OCI-LY7 (cell line): ENCODE measurements around the gene CD109. TPM values are rescaled to one million over a fixed set of nuclear protein-coding genes. Genes with fewer than 3 reads are reported as not detected.
"Not testable (repeated sequence)": the region's sequence is repeated elsewhere in the genome, so short reads cannot be mapped to it uniquely, and the experiment has no call there.

Experiments
- BruUV-seq: library from RNA; stranded (reverse); fragments of 400-500 nt; replicated peaks from 2 replicates; lab custom pipeline; 2021; lab: Mats Ljungman, UMichigan
- CTCF ChIA-PET: fragments of 300-600 bp; sonication (Branson Sonifier 250); formaldehyde crosslinking; loops from one replicate; lab custom pipeline; 2022; ENCODE audit warnings: antibody characterized with exemption; ENCODE audit not compliant: unreplicated experiment; lab: Charles Lee
- POLR2A ChIA-PET: fragments of 300-600 bp; sonication (Branson Sonifier 250); formaldehyde crosslinking; loops from one replicate; lab custom pipeline; 2022; ENCODE audit warnings: antibody characterized with exemption; lab: Charles Lee
- DNase-seq: peaks from one replicate; pipeline ENCODE4 v3.0.0-alpha.2; 2015; ENCODE audit warnings: low spot score
- H2AFZ ChIP-seq: fragments of 200-600 bp; sonication (generic), shearing (Covaris generic); 2 replicates; pipeline ENCODE4 v1.6.1; 2014; ENCODE audit warnings: mild to moderate bottlenecking, antibody characterized with exemption, low read length, moderate library complexity
- H3K27ac ChIP-seq: fragments of 200-600 bp; sonication (generic); 2 replicates; pipeline ENCODE4 v1.5.1; 2014; ENCODE audit warnings: mixed run types, low read depth, mild to moderate bottlenecking, moderate library complexity, low read length, inconsistent platforms; ENCODE audit not compliant: poor library complexity, severe bottlenecking
- H3K36me3 ChIP-seq: fragments of 200-600 bp; sonication (generic); 2 replicates; pipeline ENCODE4 v1.6.1; 2014; ENCODE audit warnings: mild to moderate bottlenecking, antibody characterized with exemption, low read length, moderate library complexity, mixed read lengths; ENCODE audit not compliant: insufficient read depth
- H3K4me1 ChIP-seq: fragments of 200-600 bp; sonication (generic); 2 replicates; pipeline ENCODE4 v1.5.1; 2014; ENCODE audit warnings: mild to moderate bottlenecking, low read length; ENCODE audit not compliant: insufficient read depth, poor library complexity, severe bottlenecking
- H3K4me2 ChIP-seq: fragments of 200-600 bp; sonication (generic); 2 replicates; pipeline ENCODE4 v1.6.1; 2014; ENCODE audit warnings: mild to moderate bottlenecking, low read length
- H3K4me3 ChIP-seq: fragments of 200-600 bp; sonication (generic); 2 replicates; pipeline ENCODE4 v1.5.1; 2014; ENCODE audit warnings: mild to moderate bottlenecking, low read depth, low read length; ENCODE audit not compliant: poor library complexity, severe bottlenecking
- H3K79me2 ChIP-seq: fragments of 200-600 bp; sonication (generic); 2 replicates; pipeline ENCODE4 v1.6.1; 2016; ENCODE audit warnings: low read depth, mild to moderate bottlenecking, low read length, moderate library complexity, mixed read lengths; ENCODE audit not compliant: insufficient read depth
- H3K9me2 ChIP-seq: fragments of 200-600 bp; sonication (generic); 2 replicates; pipeline ENCODE4 v1.6.1; 2016; ENCODE audit warnings: mild to moderate bottlenecking, low read length, mixed read lengths; ENCODE audit not compliant: insufficient read depth
- H3K9me3 ChIP-seq: fragments of 200-600 bp; sonication (generic); 2 replicates; pipeline ENCODE4 v1.6.1; 2014; ENCODE audit warnings: mild to moderate bottlenecking, mixed run types, low read length, mixed read lengths
- H4K20me1 ChIP-seq: fragments of 200-600 bp; sonication (generic); 2 replicates; pipeline ENCODE4 v1.6.1; 2014; ENCODE audit warnings: mild to moderate bottlenecking, antibody characterized with exemption, low read length, moderate library complexity, mixed read lengths; ENCODE audit not compliant: insufficient read depth
- EZH2phosphoT487 ChIP-seq: fragments of 200-600 bp; sonication (generic); IDR thresholded peaks from 2 replicates; pipeline ENCODE4 v1.6.1; 2018; ENCODE audit warnings: low read depth, borderline replicate concordance, mild to moderate bottlenecking, mixed run types, antibody characterized with exemption, low read length, moderate library complexity, mixed read lengths
- intact Hi-C: fragments of 100-400 bp; cut with micrococcal nuclease; formaldehyde crosslinking; loops from one replicate; pipeline ENCODE4 v1.10.0; 2022; ENCODE audit not compliant: unreplicated experiment
- total RNA-seq, 2 experiments: library from RNA; depleted of rRNA in 1 of 2; stranded (reverse); fragments of >200 nt in 1 of 2; shearing (Covaris generic) in 1 of 2; gene quantifications; 2 replicates each; pipeline ENCODE4 v1.2.3, GENCODE V29; 2014 to 2022
- TF ChIP-seq, protein P1 (sequence below): fragments of 200-600 bp; sonication (generic); conservative IDR thresholded peaks from 2 replicates; pipeline ENCODE4 v1.5.1; 2014; ENCODE audit warnings: mild to moderate bottlenecking, antibody characterized with exemption, low read length, moderate library complexity, mixed read lengths

The CD109 gene
- total RNA-seq, 2 experiments from 2014 or later: 0.08 TPM; not detected in 1

DNA sequence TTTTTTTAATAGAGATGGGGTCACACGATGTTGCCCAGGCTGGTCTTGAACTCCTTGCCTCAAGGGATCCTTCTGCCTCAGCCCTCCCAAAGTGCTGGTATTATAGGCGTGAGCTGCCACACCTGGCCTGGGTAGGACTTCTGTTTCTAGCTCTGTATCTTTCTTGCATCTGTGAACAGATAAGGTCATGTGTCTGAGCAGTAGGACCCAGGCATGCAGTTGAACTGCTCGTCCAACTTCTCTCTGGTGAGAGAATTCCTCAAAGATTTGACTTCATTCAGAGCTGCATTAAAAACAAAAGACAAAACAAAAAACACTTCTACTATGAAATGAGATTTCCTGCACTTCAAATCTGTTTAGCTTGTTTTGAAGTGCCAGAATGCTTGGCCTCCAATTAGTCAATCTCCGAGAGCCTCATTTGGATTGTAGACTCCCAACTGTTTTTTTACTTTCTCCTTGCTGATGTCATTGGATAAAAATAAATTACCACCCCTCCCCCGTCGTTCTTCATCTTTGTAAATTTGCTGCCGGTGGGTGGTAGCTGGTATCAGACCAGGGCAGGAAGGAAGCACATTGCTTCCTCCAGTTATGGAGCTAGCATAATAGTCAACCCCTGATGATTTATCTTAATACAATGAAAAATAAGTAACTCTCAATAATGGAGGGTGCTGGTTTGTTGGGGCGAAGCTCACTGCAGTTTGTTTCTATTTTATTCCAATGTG, 17.6 kb downstream of the CD109 start:
- Histone ChIP-seq H3K79me2 (no peaks in the 10 kb centered on the region), H3K4me1 (no peaks in the 10 kb centered on the region), H3K9me2 (no peaks in the 10 kb centered on the region), H3K4me3 (no peak overlapping the region), H3K9me3 (no peaks in the 10 kb centered on the region), H3K4me2 (no peak overlapping the region), H4K20me1 (no peaks in the 10 kb centered on the region), H3K27ac (no peak overlapping the region), H3K36me3 (no peaks in the 10 kb centered on the region), H2AFZ (no peak overlapping the region)
- DNase-seq: no peak
- BruUV-seq: no TSS peak
- ChIA-PET POLR2A (no interaction called here), CTCF (no interaction called here)
- no peak for TF ChIP-seq EZH2phosphoT487
- TF ChIP-seq, protein P1, sequence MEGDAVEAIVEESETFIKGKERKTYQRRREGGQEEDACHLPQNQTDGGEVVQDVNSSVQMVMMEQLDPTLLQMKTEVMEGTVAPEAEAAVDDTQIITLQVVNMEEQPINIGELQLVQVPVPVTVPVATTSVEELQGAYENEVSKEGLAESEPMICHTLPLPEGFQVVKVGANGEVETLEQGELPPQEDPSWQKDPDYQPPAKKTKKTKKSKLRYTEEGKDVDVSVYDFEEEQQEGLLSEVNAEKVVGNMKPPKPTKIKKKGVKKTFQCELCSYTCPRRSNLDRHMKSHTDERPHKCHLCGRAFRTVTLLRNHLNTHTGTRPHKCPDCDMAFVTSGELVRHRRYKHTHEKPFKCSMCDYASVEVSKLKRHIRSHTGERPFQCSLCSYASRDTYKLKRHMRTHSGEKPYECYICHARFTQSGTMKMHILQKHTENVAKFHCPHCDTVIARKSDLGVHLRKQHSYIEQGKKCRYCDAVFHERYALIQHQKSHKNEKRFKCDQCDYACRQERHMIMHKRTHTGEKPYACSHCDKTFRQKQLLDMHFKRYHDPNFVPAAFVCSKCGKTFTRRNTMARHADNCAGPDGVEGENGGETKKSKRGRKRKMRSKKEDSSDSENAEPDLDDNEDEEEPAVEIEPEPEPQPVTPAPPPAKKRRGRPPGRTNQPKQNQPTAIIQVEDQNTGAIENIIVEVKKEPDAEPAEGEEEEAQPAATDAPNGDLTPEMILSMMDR: no peak
- intact Hi-C loops: no loop called here

DNA sequence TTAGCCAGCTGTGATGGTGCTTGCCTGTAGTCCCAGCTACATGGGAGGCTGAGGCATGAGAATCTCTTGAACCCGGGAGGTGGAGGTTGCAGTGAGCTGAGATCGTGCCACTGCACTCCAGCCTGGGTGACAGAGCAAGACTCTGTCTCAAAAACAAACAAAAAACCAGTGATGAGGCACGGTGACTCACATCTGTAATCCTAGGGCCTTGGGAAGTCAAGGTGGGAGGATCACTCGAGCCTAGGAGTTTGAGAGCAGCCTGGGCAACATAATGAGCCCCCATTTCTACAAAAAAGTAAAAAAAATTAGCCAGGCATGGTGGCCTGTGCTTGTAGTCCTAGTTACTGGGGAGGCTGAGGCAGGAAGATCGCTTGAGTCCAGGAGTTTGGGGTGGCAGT, 19.1 kb downstream of the CD109 start:
- H3K9me3 ChIP-seq, intact Hi-C loops, POLR2A ChIA-PET, H3K36me3 ChIP-seq, H3K27ac ChIP-seq, H3K4me2 ChIP-seq, CTCF ChIA-PET, BruUV-seq, H4K20me1 ChIP-seq, DNase-seq, H3K4me1 ChIP-seq, H3K4me3 ChIP-seq, H2AFZ ChIP-seq, H3K79me2 ChIP-seq, H3K9me2 ChIP-seq: not testable (repeated sequence)

DNA sequence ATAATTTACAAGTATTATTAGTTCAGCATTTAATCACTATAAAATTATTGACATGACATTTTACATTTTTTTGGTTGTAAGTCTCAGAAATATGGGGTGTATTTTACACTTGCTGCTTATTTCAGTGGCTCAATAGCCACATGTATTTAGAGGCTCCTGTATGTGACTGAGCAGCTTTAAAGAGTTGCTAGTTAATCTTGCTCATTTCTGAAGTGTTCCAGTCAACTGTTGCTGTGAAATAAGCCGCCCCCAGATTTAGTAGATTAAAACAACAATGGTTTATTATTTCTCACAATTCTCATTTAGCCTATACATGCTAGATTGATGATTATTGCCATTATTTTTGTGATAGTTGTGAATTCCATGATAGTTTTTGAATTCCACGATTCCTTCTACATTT, 23.0 kb downstream of the CD109 start:
- Histone ChIP-seq H3K36me3 (no peaks in the 10 kb centered on the region), H4K20me1 (no peaks in the 10 kb centered on the region), H3K4me3 (no peak overlapping the region), H2AFZ (no peak overlapping the region), H3K4me2 (no peak overlapping the region), H3K9me3 (no peaks in the 10 kb centered on the region), H3K27ac (no peak overlapping the region), H3K79me2 (no peaks in the 10 kb centered on the region), H3K4me1 (no peaks in the 10 kb centered on the region), H3K9me2 (no peaks in the 10 kb centered on the region)
- CTCF ChIA-PET: no interaction called here
- intact Hi-C loops: no loop called here
- POLR2A ChIA-PET: no interaction called here
- TF ChIP-seq EZH2phosphoT487: no peak
- TF ChIP-seq, protein P1: no peak
- no peak for DNase-seq
- BruUV-seq: no TSS peak
